Measurements from ENCODE around the gene ACOT11. TPM values are rescaled to one million over a fixed set of nuclear protein-coding genes. Genes with fewer than 3 reads are reported as not detected.
"Not testable (repeated sequence)": the region's sequence is repeated elsewhere in the genome, so short reads cannot be mapped to it uniquely, and the experiment has no call there.

The ACOT11 gene
- total and polyA plus RNA-seq, 2 experiments from 2014 or later: 23.8 to 33.4 TPM

DNA sequence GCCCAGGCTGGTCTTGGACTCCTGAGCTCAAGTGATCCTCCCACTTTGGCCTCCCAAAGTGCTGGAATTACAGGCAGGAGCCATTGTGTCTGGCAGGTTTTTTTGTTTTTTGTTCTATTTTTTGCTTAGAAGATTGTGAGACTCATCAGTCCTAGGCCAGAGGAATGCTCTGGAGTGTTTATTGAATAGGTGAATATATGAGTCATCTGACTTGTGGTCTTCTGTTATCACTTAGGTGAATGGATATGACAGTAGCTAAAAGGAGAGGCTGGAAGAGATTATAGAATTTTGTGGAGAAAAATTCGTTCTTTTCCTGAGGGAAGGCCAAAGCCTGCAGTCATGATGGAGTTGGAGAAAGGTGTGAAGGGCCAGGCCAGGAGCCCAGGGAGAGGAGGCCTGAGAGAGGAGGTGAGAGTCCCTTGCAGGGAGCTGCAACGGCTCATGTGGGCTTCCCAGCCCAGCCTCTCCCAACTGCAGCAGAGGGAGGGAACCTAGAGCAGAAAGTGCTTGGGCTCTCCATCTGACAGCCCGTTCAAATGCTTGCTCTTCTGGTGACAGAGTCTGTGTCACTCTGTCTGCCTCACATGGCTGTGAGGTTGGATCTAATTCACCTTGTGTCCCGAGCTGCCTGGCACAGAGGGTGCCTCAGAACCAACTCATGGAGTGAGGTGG, 31.6 kb upstream of the ACOT11 start:
- no peak for DNase-seq (ENCODE audit: low read depth in 1 of 2, low spot score in 1 of 2)
- Histone ChIP-seq H3K4me1 (ENCODE audit: low read depth) (no peaks in the 10 kb centered on the region), H3K4me3 (no peak overlapping the region), H3K27me3 (no peaks in the 10 kb centered on the region), H3K9me3 (ENCODE audit: low read depth) (no peaks in the 10 kb centered on the region), H3K36me3 (no peaks in the 10 kb centered on the region), H3K27ac (no peak overlapping the region)
- TF ChIP-seq, protein P1, sequence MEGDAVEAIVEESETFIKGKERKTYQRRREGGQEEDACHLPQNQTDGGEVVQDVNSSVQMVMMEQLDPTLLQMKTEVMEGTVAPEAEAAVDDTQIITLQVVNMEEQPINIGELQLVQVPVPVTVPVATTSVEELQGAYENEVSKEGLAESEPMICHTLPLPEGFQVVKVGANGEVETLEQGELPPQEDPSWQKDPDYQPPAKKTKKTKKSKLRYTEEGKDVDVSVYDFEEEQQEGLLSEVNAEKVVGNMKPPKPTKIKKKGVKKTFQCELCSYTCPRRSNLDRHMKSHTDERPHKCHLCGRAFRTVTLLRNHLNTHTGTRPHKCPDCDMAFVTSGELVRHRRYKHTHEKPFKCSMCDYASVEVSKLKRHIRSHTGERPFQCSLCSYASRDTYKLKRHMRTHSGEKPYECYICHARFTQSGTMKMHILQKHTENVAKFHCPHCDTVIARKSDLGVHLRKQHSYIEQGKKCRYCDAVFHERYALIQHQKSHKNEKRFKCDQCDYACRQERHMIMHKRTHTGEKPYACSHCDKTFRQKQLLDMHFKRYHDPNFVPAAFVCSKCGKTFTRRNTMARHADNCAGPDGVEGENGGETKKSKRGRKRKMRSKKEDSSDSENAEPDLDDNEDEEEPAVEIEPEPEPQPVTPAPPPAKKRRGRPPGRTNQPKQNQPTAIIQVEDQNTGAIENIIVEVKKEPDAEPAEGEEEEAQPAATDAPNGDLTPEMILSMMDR (IDR thresholded peaks at IDR 0.05; ENCODE audit: low read depth, low read length): no peak

GRCh38 chr1:54517496-54517895, 30.5 kb upstream of the ACOT11 start:
- TF ChIP-seq, protein P1 (IDR thresholded peaks at IDR 0.05; ENCODE audit: low read depth, low read length): no peak
- no peak overlapping the region for H3K4me3 ChIP-seq
- no peak overlapping the region for H3K27ac ChIP-seq
- H3K9me3 ChIP-seq (ENCODE audit: low read depth): no peaks in the 10 kb centered on the region
- no peak for DNase-seq (ENCODE audit: low read depth in 1 of 2, low spot score in 1 of 2)
- no peaks in the 10 kb centered on the region for H3K27me3 ChIP-seq
- no peaks in the 10 kb centered on the region for H3K36me3 ChIP-seq
- H3K4me1 ChIP-seq (ENCODE audit: low read depth): no peaks in the 10 kb centered on the region

- TF ChIP-seq, protein P1 (IDR thresholded peaks at IDR 0.05; ENCODE audit: low read depth, low read length): no peak
- no peak for DNase-seq (ENCODE audit: low read depth in 1 of 2, low spot score in 1 of 2)
- H3K36me3 ChIP-seq: no peaks in the 10 kb centered on the region
- no peaks in the 10 kb centered on the region for H3K4me1 ChIP-seq (ENCODE audit: low read depth)
- H3K9me3 ChIP-seq (ENCODE audit: low read depth): no peaks in the 10 kb centered on the region
- H3K27ac ChIP-seq: no peak overlapping the region
- no peaks in the 10 kb centered on the region for H3K27me3 ChIP-seq
- H3K4me3 ChIP-seq: no peak overlapping the region
Measured at GRCh38 chr1:54518489-54518888, 29.5 kb upstream of the ACOT11 start.

- TF ChIP-seq, protein P1 (IDR thresholded peaks at IDR 0.05; ENCODE audit: low read depth, low read length): no peak
Measured at GRCh38 chr1:54519709-54520108, 28.3 kb upstream of the ACOT11 start.

GRCh38 chr1:54520631-54521321, 27.3 kb upstream of the ACOT11 start:
- no peaks in the 10 kb centered on the region for H3K9me3 ChIP-seq (ENCODE audit: low read depth)
- H3K4me1 ChIP-seq (ENCODE audit: low read depth): no peaks in the 10 kb centered on the region
- H3K4me3 ChIP-seq: no peak overlapping the region
- no peaks in the 10 kb centered on the region for H3K27me3 ChIP-seq
- H3K27ac ChIP-seq: no peak overlapping the region
- H3K36me3 ChIP-seq: no peaks in the 10 kb centered on the region
- DNase-seq (ENCODE audit: low read depth in 1 of 2, low spot score in 1 of 2): no peak
- TF ChIP-seq, protein P1 (IDR thresholded peaks at IDR 0.05; ENCODE audit: low read depth, low read length): no peak

More at GRCh38 chr1:54519709-54520108, 28.3 kb upstream of the ACOT11 start:
- no peak overlapping the region for H3K4me3 ChIP-seq
- no peaks in the 10 kb centered on the region for H3K9me3 ChIP-seq (ENCODE audit: low read depth)
- no peak overlapping the region for H3K27ac ChIP-seq
- DNase-seq (ENCODE audit: low read depth in 1 of 2, low spot score in 1 of 2): no peak
- no peaks in the 10 kb centered on the region for H3K27me3 ChIP-seq
- H3K4me1 ChIP-seq (ENCODE audit: low read depth): no peaks in the 10 kb centered on the region
- H3K36me3 ChIP-seq: no peaks in the 10 kb centered on the region

- H3K9me3 ChIP-seq (ENCODE audit: low read depth); H3K4me1 ChIP-seq (ENCODE audit: low read depth); DNase-seq (ENCODE audit: low read depth in 1 of 2, low spot score in 1 of 2); H3K4me3 ChIP-seq; H3K27me3 ChIP-seq; H3K36me3 ChIP-seq; H3K27ac ChIP-seq: not testable (repeated sequence)
Measured at GRCh38 chr1:54526565-54526964, 21.5 kb upstream of the ACOT11 start.
